ENCODE measurements around the gene GRIN3B. TPM values are rescaled to one million over a fixed set of nuclear protein-coding genes. Genes with fewer than 3 reads are reported as not detected.

The GRIN3B gene
- total and polyA plus RNA-seq, 10 of the 15 experiments (the other 5 are each of a cell fraction or from before 2014, with no cell fraction given) = 0.15 TPM; not detected in 9

DNA sequence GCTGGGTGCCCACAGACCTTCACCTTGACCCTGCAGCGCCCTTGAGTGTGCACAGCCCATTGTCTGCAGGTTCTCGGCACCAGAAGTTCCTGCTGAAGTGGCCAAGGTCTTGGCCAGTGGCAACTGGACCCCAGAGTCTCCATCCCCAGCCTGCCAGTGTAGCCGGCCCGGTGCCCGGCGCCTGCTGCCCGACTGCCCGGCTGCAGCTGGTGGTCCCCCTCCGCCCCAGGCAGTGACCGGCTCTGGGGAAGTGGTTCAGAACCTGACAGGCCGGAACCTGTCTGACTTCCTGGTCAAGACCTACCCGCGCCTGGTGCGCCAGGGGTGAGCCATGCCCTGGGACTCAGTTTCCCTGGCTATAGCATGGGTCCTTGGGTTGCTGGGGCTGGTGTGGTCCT lies 54.8 kb downstream of the GRIN3B start:
- intact Hi-C loops (cut with micrococcal nuclease; ENCODE audit: unreplicated experiment) (loop anchor here (5.0 kb wide), 1 partner anchor 137 kb away; no protein-coding TSS in a partner anchor), in situ Hi-C loops (cut with MboI) (no loop called here)
- no peak overlapping the region for H3K4me3 ChIP-seq
- DNase-seq (ENCODE audit: low read depth, low spot score) (no peak), ATAC-seq (no peak), FAIRE-seq (no peak)
- H3K79me2 ChIP-seq (ENCODE audit: control insufficient read depth, insufficient read depth, low read length) = no peaks in the 10 kb centered on the region
- no peak overlapping the region for H3K27ac ChIP-seq (ENCODE audit: control insufficient read depth, insufficient read depth)
- H4K20me1 ChIP-seq (ENCODE audit: control insufficient read depth, insufficient read depth) = no peaks in the 10 kb centered on the region
- SMC1A ChIA-PET (ENCODE audit: uncharacterized antibody, unreplicated experiment) = no interaction called here
- H3K36me3 ChIP-seq (ENCODE audit: control insufficient read depth in 2 of 2, insufficient read depth in 2 of 2, low read length in 1 of 2) = no peaks in the 10 kb centered on the region; a peak in 1 of 4 replicates
- no peak overlapping the region for H3K9ac ChIP-seq (ENCODE audit: control insufficient read depth, insufficient read depth, low read length)
- POLR2A ChIA-PET = interaction anchor here (0.6 to 0.7 kb wide), 3 partner anchors 10 to 147 kb away, joined by 3 to 5 read pairs (median 4); no protein-coding TSS in a partner anchor
- H3K9me3 ChIP-seq (replicated peaks; ENCODE audit: control insufficient read depth, insufficient read depth, low read length) = no peaks in the 10 kb centered on the region
- no peak overlapping the region for H3K4me2 ChIP-seq (ENCODE audit: control insufficient read depth, insufficient read depth)
- 87% methylated on average over 14 of the region's 14 CpGs for WGBS (ENCODE audit: insufficient coverage, insufficient replicate concordance, low lambda C conversion rate, missing lambda C conversion rate)
- RAD21 ChIA-PET (ENCODE audit: unreplicated experiment) = no interaction called here
- CTCF ChIA-PET = interaction anchor here (1.1 kb wide), 1 partner anchor 148 kb away, joined by 4 read pairs; no protein-coding TSS in a partner anchor
- no peaks in the 10 kb centered on the region for H3K4me1 ChIP-seq (ENCODE audit: control insufficient read depth, insufficient read depth, low read length)
- TF ChIP-seq GATAD2B (conservative IDR thresholded peaks at IDR 0.05; ENCODE audit: low read depth) = no peak
- TF ChIP-seq, protein P1, sequence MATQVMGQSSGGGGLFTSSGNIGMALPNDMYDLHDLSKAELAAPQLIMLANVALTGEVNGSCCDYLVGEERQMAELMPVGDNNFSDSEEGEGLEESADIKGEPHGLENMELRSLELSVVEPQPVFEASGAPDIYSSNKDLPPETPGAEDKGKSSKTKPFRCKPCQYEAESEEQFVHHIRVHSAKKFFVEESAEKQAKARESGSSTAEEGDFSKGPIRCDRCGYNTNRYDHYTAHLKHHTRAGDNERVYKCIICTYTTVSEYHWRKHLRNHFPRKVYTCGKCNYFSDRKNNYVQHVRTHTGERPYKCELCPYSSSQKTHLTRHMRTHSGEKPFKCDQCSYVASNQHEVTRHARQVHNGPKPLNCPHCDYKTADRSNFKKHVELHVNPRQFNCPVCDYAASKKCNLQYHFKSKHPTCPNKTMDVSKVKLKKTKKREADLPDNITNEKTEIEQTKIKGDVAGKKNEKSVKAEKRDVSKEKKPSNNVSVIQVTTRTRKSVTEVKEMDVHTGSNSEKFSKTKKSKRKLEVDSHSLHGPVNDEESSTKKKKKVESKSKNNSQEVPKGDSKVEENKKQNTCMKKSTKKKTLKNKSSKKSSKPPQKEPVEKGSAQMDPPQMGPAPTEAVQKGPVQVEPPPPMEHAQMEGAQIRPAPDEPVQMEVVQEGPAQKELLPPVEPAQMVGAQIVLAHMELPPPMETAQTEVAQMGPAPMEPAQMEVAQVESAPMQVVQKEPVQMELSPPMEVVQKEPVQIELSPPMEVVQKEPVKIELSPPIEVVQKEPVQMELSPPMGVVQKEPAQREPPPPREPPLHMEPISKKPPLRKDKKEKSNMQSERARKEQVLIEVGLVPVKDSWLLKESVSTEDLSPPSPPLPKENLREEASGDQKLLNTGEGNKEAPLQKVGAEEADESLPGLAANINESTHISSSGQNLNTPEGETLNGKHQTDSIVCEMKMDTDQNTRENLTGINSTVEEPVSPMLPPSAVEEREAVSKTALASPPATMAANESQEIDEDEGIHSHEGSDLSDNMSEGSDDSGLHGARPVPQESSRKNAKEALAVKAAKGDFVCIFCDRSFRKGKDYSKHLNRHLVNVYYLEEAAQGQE (IDR thresholded peaks at IDR 0.05; ENCODE audit: low read depth, low read length) = no peak
- TF ChIP-seq, protein P2, sequence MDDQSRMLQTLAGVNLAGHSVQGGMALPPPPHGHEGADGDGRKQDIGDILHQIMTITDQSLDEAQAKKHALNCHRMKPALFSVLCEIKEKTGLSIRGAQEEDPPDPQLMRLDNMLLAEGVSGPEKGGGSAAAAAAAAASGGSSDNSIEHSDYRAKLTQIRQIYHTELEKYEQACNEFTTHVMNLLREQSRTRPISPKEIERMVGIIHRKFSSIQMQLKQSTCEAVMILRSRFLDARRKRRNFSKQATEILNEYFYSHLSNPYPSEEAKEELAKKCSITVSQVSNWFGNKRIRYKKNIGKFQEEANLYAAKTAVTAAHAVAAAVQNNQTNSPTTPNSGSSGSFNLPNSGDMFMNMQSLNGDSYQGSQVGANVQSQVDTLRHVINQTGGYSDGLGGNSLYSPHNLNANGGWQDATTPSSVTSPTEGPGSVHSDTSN (IDR thresholded peaks at IDR 0.05; ENCODE audit: insufficient replicate concordance, low read depth, low read length) = no peak
- no peaks in the 10 kb centered on the region for H3K27me3 ChIP-seq (replicated peaks in 1 of 2; ENCODE audit: control insufficient read depth in 2 of 2, insufficient read depth in 2 of 2, low read length in 1 of 2)
- no TSS peak for BruUV-seq (replicated peaks)
- H2AFZ ChIP-seq (ENCODE audit: control insufficient read depth, low read depth, low read length) = no peak overlapping the region

All from GM12878 (cell line).